OCI-LY7 (cell line): ENCODE results near the gene HYCC1. TPM values are rescaled to one million over a fixed set of nuclear protein-coding genes. Genes with fewer than 3 reads are reported as not detected.

Source experiments
- BruUV-seq: library from RNA; stranded (reverse); fragments of 400-500 nt; replicated peaks from 2 replicates; lab custom pipeline; 2021; lab: Mats Ljungman, UMichigan
- CTCF ChIA-PET: fragments of 300-600 bp; sonication (Branson Sonifier 250); formaldehyde crosslinking; loops from one replicate; lab custom pipeline; 2022; ENCODE audit warnings: antibody characterized with exemption; ENCODE audit not compliant: unreplicated experiment; lab: Charles Lee
- POLR2A ChIA-PET: fragments of 300-600 bp; sonication (Branson Sonifier 250); formaldehyde crosslinking; loops from one replicate; lab custom pipeline; 2022; ENCODE audit warnings: antibody characterized with exemption; lab: Charles Lee
- DNase-seq: peaks from one replicate; pipeline ENCODE4 v3.0.0-alpha.2; 2015; ENCODE audit warnings: low spot score
- H2AFZ ChIP-seq: fragments of 200-600 bp; sonication (generic), shearing (Covaris generic); 2 replicates; pipeline ENCODE4 v1.6.1; 2014; ENCODE audit warnings: mild to moderate bottlenecking, antibody characterized with exemption, low read length, moderate library complexity
- H3K27ac ChIP-seq: fragments of 200-600 bp; sonication (generic); 2 replicates; pipeline ENCODE4 v1.5.1; 2014; ENCODE audit warnings: mixed run types, low read depth, mild to moderate bottlenecking, moderate library complexity, low read length, inconsistent platforms; ENCODE audit not compliant: poor library complexity, severe bottlenecking
- H3K36me3 ChIP-seq: fragments of 200-600 bp; sonication (generic); 2 replicates; pipeline ENCODE4 v1.6.1; 2014; ENCODE audit warnings: mild to moderate bottlenecking, antibody characterized with exemption, low read length, moderate library complexity, mixed read lengths; ENCODE audit not compliant: insufficient read depth
- H3K4me1 ChIP-seq: fragments of 200-600 bp; sonication (generic); 2 replicates; pipeline ENCODE4 v1.5.1; 2014; ENCODE audit warnings: mild to moderate bottlenecking, low read length; ENCODE audit not compliant: insufficient read depth, poor library complexity, severe bottlenecking
- H3K4me2 ChIP-seq: fragments of 200-600 bp; sonication (generic); 2 replicates; pipeline ENCODE4 v1.6.1; 2014; ENCODE audit warnings: mild to moderate bottlenecking, low read length
- H3K4me3 ChIP-seq: fragments of 200-600 bp; sonication (generic); 2 replicates; pipeline ENCODE4 v1.5.1; 2014; ENCODE audit warnings: mild to moderate bottlenecking, low read depth, low read length; ENCODE audit not compliant: poor library complexity, severe bottlenecking
- H3K79me2 ChIP-seq: fragments of 200-600 bp; sonication (generic); 2 replicates; pipeline ENCODE4 v1.6.1; 2016; ENCODE audit warnings: low read depth, mild to moderate bottlenecking, low read length, moderate library complexity, mixed read lengths; ENCODE audit not compliant: insufficient read depth
- H3K9me2 ChIP-seq: fragments of 200-600 bp; sonication (generic); 2 replicates; pipeline ENCODE4 v1.6.1; 2016; ENCODE audit warnings: mild to moderate bottlenecking, low read length, mixed read lengths; ENCODE audit not compliant: insufficient read depth
- H3K9me3 ChIP-seq: fragments of 200-600 bp; sonication (generic); 2 replicates; pipeline ENCODE4 v1.6.1; 2014; ENCODE audit warnings: mild to moderate bottlenecking, mixed run types, low read length, mixed read lengths
- H4K20me1 ChIP-seq: fragments of 200-600 bp; sonication (generic); 2 replicates; pipeline ENCODE4 v1.6.1; 2014; ENCODE audit warnings: mild to moderate bottlenecking, antibody characterized with exemption, low read length, moderate library complexity, mixed read lengths; ENCODE audit not compliant: insufficient read depth
- CTCF ChIP-seq: fragments of 200-600 bp; sonication (generic); conservative IDR thresholded peaks from 2 replicates; pipeline ENCODE4 v1.5.1; 2014; ENCODE audit warnings: mild to moderate bottlenecking, antibody characterized with exemption, low read length, moderate library complexity, mixed read lengths
- EZH2phosphoT487 ChIP-seq: fragments of 200-600 bp; sonication (generic); IDR thresholded peaks from 2 replicates; pipeline ENCODE4 v1.6.1; 2018; ENCODE audit warnings: low read depth, borderline replicate concordance, mild to moderate bottlenecking, mixed run types, antibody characterized with exemption, low read length, moderate library complexity, mixed read lengths
- intact Hi-C: fragments of 100-400 bp; cut with micrococcal nuclease; formaldehyde crosslinking; loops from one replicate; pipeline ENCODE4 v1.10.0; 2022; ENCODE audit not compliant: unreplicated experiment
- total RNA-seq, 2 experiments: library from RNA; depleted of rRNA in 1 of 2; stranded (reverse); fragments of >200 nt in 1 of 2; shearing (Covaris generic) in 1 of 2; gene quantifications; 2 replicates each; pipeline ENCODE4 v1.2.3, GENCODE V29; 2014 to 2022

HYCC1 gene
- total RNA-seq, 2 experiments from 2014 or later: 43.3 to 157 TPM

DNA sequence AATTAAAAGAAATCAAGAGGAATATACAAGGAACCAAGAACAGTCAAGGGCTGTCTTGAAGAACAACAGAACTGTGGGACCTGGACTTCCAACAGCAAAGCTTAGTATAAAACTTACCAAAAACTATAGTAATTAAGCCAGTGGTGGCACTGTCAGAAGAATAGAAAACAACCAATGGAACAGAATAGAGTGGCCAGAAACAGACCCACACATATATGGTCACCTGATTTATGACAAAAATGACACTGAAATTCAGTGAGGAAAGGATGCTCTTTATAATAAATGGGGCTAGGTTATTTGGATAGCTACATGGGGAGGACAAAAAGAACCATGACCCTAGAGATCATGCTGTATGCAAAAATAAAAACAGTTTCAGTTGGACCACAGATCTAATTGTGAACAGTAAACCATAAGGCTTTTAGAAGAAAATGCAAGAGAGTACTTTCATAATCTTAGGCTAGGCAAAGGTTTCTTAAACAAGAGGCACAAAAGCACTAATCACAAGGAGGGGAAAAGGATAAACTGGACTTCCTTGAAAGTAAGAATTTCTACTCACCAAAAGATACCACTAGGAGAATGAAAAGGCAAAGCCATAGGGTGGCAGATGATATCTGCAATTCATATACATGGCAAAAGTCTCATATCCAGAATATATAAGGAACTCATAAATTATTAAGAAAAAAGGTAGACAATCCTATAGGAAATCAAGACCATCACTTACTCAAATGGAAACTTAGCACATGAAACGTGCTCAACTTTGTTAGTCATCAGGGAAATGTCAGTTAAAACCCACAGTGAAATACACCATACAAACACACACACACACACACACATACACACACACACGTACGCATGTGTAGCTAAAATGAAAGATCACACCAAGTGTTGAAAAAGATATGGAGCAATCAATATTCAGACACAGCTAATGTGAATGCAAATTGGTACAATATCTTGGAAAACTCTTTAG is 20.8 kb downstream of the HYCC1 start:
- peak; percentile 54 for DNase-seq
- CTCF ChIA-PET: no interaction called here
- Histone ChIP-seq H3K36me3 (peaks cover 53% of the 10 kb centered on the region), H3K4me1 (peaks cover 80% of the 10 kb centered on the region), H3K9me3 (no peaks in the 10 kb centered on the region), H4K20me1 (no peaks in the 10 kb centered on the region), H3K4me3 (peak overlapping the region; percentile 40), H3K79me2 (peaks cover 94% of the 10 kb centered on the region), H3K4me2 (peak overlapping the region; percentile 62), H3K27ac (peak overlapping the region; percentile 94), H2AFZ (no peak overlapping the region), H3K9me2 (no peaks in the 10 kb centered on the region)
- TF ChIP-seq EZH2phosphoT487 (no peak), CTCF (no peak)
- POLR2A ChIA-PET: interaction anchor here (0.6 to 3.5 kb wide), 10 partner anchors 11 to 1985 kb away, joined by 3 to 31 read pairs (median 3); no protein-coding TSS in a partner anchor
- BruUV-seq: no TSS peak
- intact Hi-C loops: no loop called here

GRCh38 chr7:22990588-22990949 is 23.4 kb downstream of the HYCC1 start:
- TF ChIP-seq EZH2phosphoT487: no peak
- no peak for TF ChIP-seq CTCF
- peaks cover 60% of the 10 kb centered on the region for H3K36me3 ChIP-seq
- ChIA-PET POLR2A (interaction anchor here (0.6 to 1.3 kb wide), 6 partner anchors 11 to 1015 kb away, joined by 3 to 6 read pairs (median 3); no protein-coding TSS in a partner anchor), CTCF (no interaction called here)
- H3K79me2 ChIP-seq: peaks cover 91% of the 10 kb centered on the region
- no peaks in the 10 kb centered on the region; the same call in 1 of the 2 replicates for H3K9me3 ChIP-seq
- peaks cover 85% of the 10 kb centered on the region for H3K4me1 ChIP-seq
- no peak overlapping the region for H2AFZ ChIP-seq
- peak overlapping the region; percentile 94 for H3K27ac ChIP-seq
- H3K4me2 ChIP-seq: peak overlapping the region; percentile 56
- peak overlapping the region; percentile 59 for H3K4me3 ChIP-seq
- H3K9me2 ChIP-seq: no peaks in the 10 kb centered on the region
- BruUV-seq: TSS peak; percentile 99
- no peaks in the 10 kb centered on the region for H4K20me1 ChIP-seq
- intact Hi-C loops: loop anchor here (1.0 to 2.0 kb wide), 2 partner anchors 24 to 104 kb away; partner anchors contain the start of gene HYCC1
- DNase-seq: no peak
